Fibroblast of lung (primary cell): Measurements from ENCODE around the gene NDUFAF5. TPM values are rescaled to one million over a fixed set of nuclear protein-coding genes. Genes with fewer than 3 reads are reported as not detected.

Experiments used
- DNase-seq, 2 donors: peaks; one replicate each; pipeline versions ENCODE4 v3.0.0 to v3.0.0-alpha.2; 2010; ENCODE audit warnings: low read depth in 2 of 2
- H2AFZ ChIP-seq: 2 replicates; pipeline ENCODE4 v1.5.1; 2012; ENCODE audit warnings: low read length, control low read depth, inconsistent platforms
- H3K27ac ChIP-seq: 2 replicates; pipeline ENCODE4 v1.5.1; 2011; ENCODE audit warnings: low read length, control low read depth; ENCODE audit not compliant: insufficient read depth
- H3K27me3 ChIP-seq: 2 replicates; pipeline ENCODE4 v1.5.1; 2011; ENCODE audit warnings: mild to moderate bottlenecking, low read length; ENCODE audit not compliant: control insufficient read depth, insufficient read depth
- H3K36me3 ChIP-seq: 2 replicates; pipeline ENCODE4 v1.5.1; 2011; ENCODE audit warnings: low read length; ENCODE audit not compliant: control insufficient read depth, insufficient read depth
- H3K4me1 ChIP-seq: 2 replicates; pipeline ENCODE4 v1.5.1; 2011; ENCODE audit warnings: low read length; ENCODE audit not compliant: control insufficient read depth, insufficient read depth; ENCODE audit errors: extremely low read depth
- H3K4me2 ChIP-seq: 2 replicates; pipeline ENCODE4 v1.5.1; 2011; ENCODE audit warnings: low read length, control low read depth; ENCODE audit not compliant: insufficient read depth; ENCODE audit errors: extremely low read depth
- H3K4me3 ChIP-seq, 4 experiments: fragments of 200-600 bp in 1 of 4; sonication (generic) in 1 of 4; replicated peaks in 1 of 4; 2 replicates each; pipeline ENCODE4 v1.5.1; 2011 to 2016; ENCODE audit warnings: low read length in 4 of 4, low read depth in 3 of 4, mild to moderate bottlenecking in 3 of 4, control low read depth in 2 of 4, inconsistent platforms in 1 of 4, mixed read lengths in 1 of 4; ENCODE audit not compliant: insufficient read depth in 1 of 4; ENCODE audit errors: control extremely low read depth in 1 of 4
- H3K79me2 ChIP-seq: 2 replicates; pipeline ENCODE4 v1.5.1; 2012; ENCODE audit warnings: mild to moderate bottlenecking, low read length, inconsistent platforms; ENCODE audit not compliant: control insufficient read depth, insufficient read depth
- H3K9ac ChIP-seq: 2 replicates; pipeline ENCODE4 v1.5.1; 2011; ENCODE audit warnings: mild to moderate bottlenecking, low read length, control low read depth; ENCODE audit not compliant: insufficient read depth
- H3K9me3 ChIP-seq: 2 replicates; pipeline ENCODE4 v1.5.1; 2012; ENCODE audit warnings: low read depth, low read length; ENCODE audit not compliant: control insufficient read depth, insufficient read depth
- H4K20me1 ChIP-seq: 2 replicates; pipeline ENCODE4 v1.5.1; 2011; ENCODE audit warnings: low read length; ENCODE audit not compliant: control insufficient read depth, insufficient read depth; ENCODE audit errors: extremely low read depth
- CTCF ChIP-seq, 2 donors: IDR thresholded peaks in 1 of 2; conservative IDR thresholded peaks in 1 of 2; 1 replicate in 1 of 2; 2 replicates in 1 of 2; pipeline ENCODE4 v1.5.1; 2011 to 2012; ENCODE audit warnings: low read length in 2 of 2, control low read depth in 1 of 2, inconsistent platforms in 1 of 2, low read depth in 1 of 2, mild to moderate bottlenecking in 1 of 2
- EZH2 ChIP-seq: IDR thresholded peaks from 2 replicates; pipeline ENCODE4 v1.5.1; 2012; ENCODE audit warnings: low read length, control low read depth, mild to moderate bottlenecking; ENCODE audit errors: missing control alignments
- polyA plus RNA-seq, 2 donors: library from polyadenylated mRNA; depleted of rRNA in 1 of 2; stranded (reverse) in 1 of 2; unstranded in 1 of 2; fragments of >200 nt; gene quantifications; 2 replicates each; pipeline ENCODE4 v1.2.1, GENCODE V29; 2011 to 2012; ENCODE audit warnings: missing spikeins in 1 of 2
- total RNA-seq: library from RNA; depleted of rRNA; stranded (reverse); fragments of >200 nt; gene quantifications from 2 replicates; pipeline ENCODE4 v1.2.1, GENCODE V29; 2014

Gene NDUFAF5
- total and polyA plus RNA-seq, 2 donors (not counting 1 experiment from before 2014, with no cell fraction given): 12.7 to 17.3 TPM

- no peak for DNase-seq
- Histone ChIP-seq H3K27me3 (no peaks in the 10 kb centered on the region), H3K4me1 (no peaks in the 10 kb centered on the region), H3K27ac (no peak overlapping the region), H3K9ac (no peak overlapping the region), H3K9me3 (no peaks in the 10 kb centered on the region), H4K20me1 (no peaks in the 10 kb centered on the region), H3K36me3 (no peaks in the 10 kb centered on the region), H2AFZ (no peak overlapping the region), H3K79me2 (no peaks in the 10 kb centered on the region), H3K4me3 (no peak overlapping the region), H3K4me2 (no peak overlapping the region)
- no peak for TF ChIP-seq EZH2
- no peak for TF ChIP-seq CTCF (conservative IDR thresholded peaks at IDR 0.05 in 1 of 2, IDR thresholded peaks at IDR 0.05 in 1 of 2; ENCODE audit: low read depth in 1 of 2, low read length in 2 of 2)
Observed at GRCh38 chr20:13855613-13856012, 70.8 kb downstream of the NDUFAF5 start.

GRCh38 chr20:13856354-13856753 is 71.5 kb downstream of the NDUFAF5 start:
- H3K4me2 ChIP-seq: no peak overlapping the region
- no peak overlapping the region for H3K4me3 ChIP-seq
- no peaks in the 10 kb centered on the region for H3K36me3 ChIP-seq
- no peaks in the 10 kb centered on the region for H3K79me2 ChIP-seq
- no peak overlapping the region for H2AFZ ChIP-seq
- H3K27me3 ChIP-seq: no peaks in the 10 kb centered on the region
- H3K9ac ChIP-seq: no peak overlapping the region
- no peak overlapping the region for H3K27ac ChIP-seq
- no peak for DNase-seq
- TF ChIP-seq EZH2: no peak
- no peak for TF ChIP-seq CTCF (conservative IDR thresholded peaks at IDR 0.05 in 1 of 2, IDR thresholded peaks at IDR 0.05 in 1 of 2; ENCODE audit: low read depth in 1 of 2, low read length in 2 of 2)
- no peaks in the 10 kb centered on the region for H3K4me1 ChIP-seq
- no peaks in the 10 kb centered on the region for H4K20me1 ChIP-seq
- no peaks in the 10 kb centered on the region for H3K9me3 ChIP-seq

GRCh38 chr20:13857304-13857703 is 72.5 kb downstream of the NDUFAF5 start:
- Histone ChIP-seq H3K4me1 (no peaks in the 10 kb centered on the region), H4K20me1 (no peaks in the 10 kb centered on the region), H3K79me2 (no peaks in the 10 kb centered on the region), H3K27me3 (no peaks in the 10 kb centered on the region), H3K9ac (no peak overlapping the region), H3K9me3 (no peaks in the 10 kb centered on the region), H3K4me3 (no peak overlapping the region), H3K36me3 (no peaks in the 10 kb centered on the region), H3K27ac (no peak overlapping the region), H2AFZ (no peak overlapping the region), H3K4me2 (no peak overlapping the region)
- no peak for DNase-seq
- no peak for TF ChIP-seq EZH2
- no peak for TF ChIP-seq CTCF (conservative IDR thresholded peaks at IDR 0.05 in 1 of 2, IDR thresholded peaks at IDR 0.05 in 1 of 2; ENCODE audit: low read depth in 1 of 2, low read length in 2 of 2)
